Measurements from ENCODE around the gene BUD31.

Gene BUD31

DNA sequence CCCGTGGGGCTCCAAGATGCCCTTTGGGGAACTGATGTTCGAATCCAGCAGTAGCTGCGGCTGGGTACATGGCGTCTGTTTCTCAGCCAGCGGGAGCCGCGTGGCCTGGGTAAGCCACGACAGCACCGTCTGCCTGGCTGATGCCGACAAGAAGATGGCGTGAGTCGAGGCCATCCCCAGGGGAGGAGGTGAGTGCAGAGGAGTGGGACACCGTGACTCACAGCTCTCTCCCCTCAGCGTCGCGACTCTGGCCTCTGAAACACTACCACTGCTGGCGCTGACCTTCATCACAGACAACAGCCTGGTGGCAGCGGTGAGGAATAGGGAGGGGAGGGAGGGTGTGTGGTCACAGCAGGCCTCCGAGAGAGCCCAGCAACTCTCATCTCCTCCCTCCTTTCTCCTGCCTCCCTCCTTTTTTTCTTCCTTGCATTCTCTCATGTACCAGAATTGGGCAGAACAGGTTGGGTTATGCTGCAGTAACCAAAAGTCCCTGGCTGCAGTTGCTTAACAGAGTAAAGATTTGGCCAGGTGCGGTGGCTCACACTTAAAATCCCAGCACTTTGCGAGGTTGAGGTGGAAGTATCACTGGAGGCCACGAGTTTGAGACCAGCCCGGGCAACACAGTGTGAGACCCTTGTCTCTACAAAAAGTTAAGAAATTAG lies 17.7 kb upstream of the BUD31 start:
- Histone ChIP-seq H3K9me3 (ENCODE audit: control insufficient read depth, insufficient read depth, low read depth, low read length) (no peaks in the 10 kb centered on the region), H3K4me1 (ENCODE audit: control insufficient read depth, insufficient read depth, low read length) (no peaks in the 10 kb centered on the region), H3K4me3 (ENCODE audit: low read depth, low read length) (no peak overlapping the region), H3K36me3 (ENCODE audit: control insufficient read depth in 2 of 2, insufficient read depth in 1 of 2, low read length in 2 of 2) (peaks cover 22 to 67% of the 10 kb centered on the region in 2 experiments; a peak in 2 of 3 replicates), H3K27ac (ENCODE audit: extremely low read depth, low read depth, low read length) (no peak overlapping the region)
- POLR2A ChIA-PET = interaction anchor here (0.6 to 1.8 kb wide), 5 partner anchors 8 to 18 kb away, joined by 3 to 6 read pairs (median 5); partner anchors contain the start of gene BUD31
- CTCF ChIA-PET = no interaction called here
- TF ChIP-seq ZNF660 (tag by site-specific recombination; IDR thresholded peaks at IDR 0.05) (no peak), WT1 (tag by site-specific recombination; IDR thresholded peaks at IDR 0.05) (peak; percentile 61), ZNF600 (tag by site-specific recombination; IDR thresholded peaks at IDR 0.05) (0 out of 2 replicates have a peak, but pooled peaks have one; percentile 15)
- TF ChIP-seq, protein P1, sequence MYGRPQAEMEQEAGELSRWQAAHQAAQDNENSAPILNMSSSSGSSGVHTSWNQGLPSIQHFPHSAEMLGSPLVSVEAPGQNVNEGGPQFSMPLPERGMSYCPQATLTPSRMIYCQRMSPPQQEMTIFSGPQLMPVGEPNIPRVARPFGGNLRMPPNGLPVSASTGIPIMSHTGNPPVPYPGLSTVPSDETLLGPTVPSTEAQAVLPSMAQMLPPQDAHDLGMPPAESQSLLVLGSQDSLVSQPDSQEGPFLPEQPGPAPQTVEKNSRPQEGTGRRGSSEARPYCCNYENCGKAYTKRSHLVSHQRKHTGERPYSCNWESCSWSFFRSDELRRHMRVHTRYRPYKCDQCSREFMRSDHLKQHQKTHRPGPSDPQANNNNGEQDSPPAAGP (tag by site-specific recombination; IDR thresholded peaks at IDR 0.05) = peak; percentile 81; the same call in 1 of the 2 replicates

DNA sequence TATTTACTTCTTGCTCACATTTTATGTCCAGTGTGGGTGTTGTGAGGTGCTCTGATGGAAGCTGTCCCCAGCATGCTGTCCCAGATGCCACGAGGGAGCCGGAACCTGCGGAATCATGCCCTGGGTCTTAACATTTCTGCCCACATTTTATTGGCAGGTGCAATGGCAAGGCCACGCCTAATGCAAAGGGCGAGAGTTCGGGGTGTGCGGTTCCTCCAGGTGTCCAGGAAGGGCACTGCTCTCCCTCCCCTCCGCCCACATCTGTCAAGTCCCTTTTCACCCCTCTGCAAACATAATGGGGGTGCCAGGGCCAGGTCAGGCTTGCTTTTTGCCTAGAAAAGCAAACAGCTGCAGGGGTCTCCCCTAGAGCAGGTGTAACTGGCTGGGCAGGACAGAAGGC lies 16.7 kb upstream of the BUD31 start:
- Histone ChIP-seq H3K4me1 (ENCODE audit: control insufficient read depth, insufficient read depth, low read length) (no peaks in the 10 kb centered on the region), H3K27ac (ENCODE audit: extremely low read depth, low read depth, low read length) (no peak overlapping the region), H3K36me3 (ENCODE audit: control insufficient read depth in 2 of 2, insufficient read depth in 1 of 2, low read length in 2 of 2) (peaks cover 26 to 65% of the 10 kb centered on the region in 2 experiments), H3K9me3 (ENCODE audit: control insufficient read depth, insufficient read depth, low read depth, low read length) (no peaks in the 10 kb centered on the region), H3K4me3 (ENCODE audit: low read depth, low read length) (no peak overlapping the region)
- ChIA-PET POLR2A (interaction anchor here (0.5 to 1.8 kb wide), 3 partner anchors 9 to 17 kb away, joined by 3 to 4 read pairs (median 3); no protein-coding TSS in a partner anchor), CTCF (no interaction called here)
- no peak for TF ChIP-seq ZNF654 (tag by site-specific recombination; IDR thresholded peaks at IDR 0.05; ENCODE audit: low read depth)
- TF ChIP-seq, protein P2, sequence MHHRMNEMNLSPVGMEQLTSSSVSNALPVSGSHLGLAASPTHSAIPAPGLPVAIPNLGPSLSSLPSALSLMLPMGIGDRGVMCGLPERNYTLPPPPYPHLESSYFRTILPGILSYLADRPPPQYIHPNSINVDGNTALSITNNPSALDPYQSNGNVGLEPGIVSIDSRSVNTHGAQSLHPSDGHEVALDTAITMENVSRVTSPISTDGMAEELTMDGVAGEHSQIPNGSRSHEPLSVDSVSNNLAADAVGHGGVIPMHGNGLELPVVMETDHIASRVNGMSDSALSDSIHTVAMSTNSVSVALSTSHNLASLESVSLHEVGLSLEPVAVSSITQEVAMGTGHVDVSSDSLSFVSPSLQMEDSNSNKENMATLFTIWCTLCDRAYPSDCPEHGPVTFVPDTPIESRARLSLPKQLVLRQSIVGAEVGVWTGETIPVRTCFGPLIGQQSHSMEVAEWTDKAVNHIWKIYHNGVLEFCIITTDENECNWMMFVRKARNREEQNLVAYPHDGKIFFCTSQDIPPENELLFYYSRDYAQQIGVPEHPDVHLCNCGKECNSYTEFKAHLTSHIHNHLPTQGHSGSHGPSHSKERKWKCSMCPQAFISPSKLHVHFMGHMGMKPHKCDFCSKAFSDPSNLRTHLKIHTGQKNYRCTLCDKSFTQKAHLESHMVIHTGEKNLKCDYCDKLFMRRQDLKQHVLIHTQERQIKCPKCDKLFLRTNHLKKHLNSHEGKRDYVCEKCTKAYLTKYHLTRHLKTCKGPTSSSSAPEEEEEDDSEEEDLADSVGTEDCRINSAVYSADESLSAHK (tag by site-specific recombination; IDR thresholded peaks at IDR 0.05) = no peak
- no peak for TF ChIP-seq ZNF768 (tag by site-specific recombination; IDR thresholded peaks at IDR 0.05)
- TF ChIP-seq YY1 (tag by site-specific recombination; IDR thresholded peaks at IDR 0.05) = no peak
- TF ChIP-seq GLI4 (tag by site-specific recombination; IDR thresholded peaks at IDR 0.05) = no peak
- TF ChIP-seq, protein P3, sequence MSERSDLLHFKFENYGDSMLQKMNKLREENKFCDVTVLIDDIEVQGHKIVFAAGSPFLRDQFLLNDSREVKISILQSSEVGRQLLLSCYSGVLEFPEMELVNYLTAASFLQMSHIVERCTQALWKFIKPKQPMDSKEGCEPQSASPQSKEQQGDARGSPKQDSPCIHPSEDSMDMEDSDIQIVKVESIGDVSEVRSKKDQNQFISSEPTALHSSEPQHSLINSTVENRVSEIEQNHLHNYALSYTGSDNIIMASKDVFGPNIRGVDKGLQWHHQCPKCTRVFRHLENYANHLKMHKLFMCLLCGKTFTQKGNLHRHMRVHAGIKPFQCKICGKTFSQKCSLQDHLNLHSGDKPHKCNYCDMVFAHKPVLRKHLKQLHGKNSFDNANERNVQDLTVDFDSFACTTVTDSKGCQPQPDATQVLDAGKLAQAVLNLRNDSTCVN (tag by site-specific recombination; optimal IDR thresholded peaks at IDR 0.05) = no peak
- TF ChIP-seq ZNF660 (tag by site-specific recombination; IDR thresholded peaks at IDR 0.05) = no peak
- no peak for TF ChIP-seq FEZF1 (tag by site-specific recombination; IDR thresholded peaks at IDR 0.05)
- no peak for TF ChIP-seq ZBTB8A (tag by site-specific recombination; IDR thresholded peaks at IDR 0.05)
- no peak for TF ChIP-seq ZNF24 (tag by site-specific recombination; IDR thresholded peaks at IDR 0.05)
- TF ChIP-seq ZNF521 (tag by site-specific recombination; IDR thresholded peaks at IDR 0.05) = no peak
- no peak for TF ChIP-seq SALL2 (tag by site-specific recombination; IDR thresholded peaks at IDR 0.05; ENCODE audit: borderline replicate concordance)
- TF ChIP-seq ZNF561 (tag by site-specific recombination; IDR thresholded peaks at IDR 0.05; ENCODE audit: borderline replicate concordance) = no peak

Data from HEK293 (cell line).